HL-60/S4 treated with retinoic acid at 250 ng/mL for 4 days and 3 days (cell line): ENCODE measurements around the gene QPRT.
"Not testable (repeated sequence)": the region's sequence is repeated elsewhere in the genome, so short reads cannot be mapped to it uniquely, and the experiment has no call there.

Source experiments
- in situ Hi-C: fragments of 300-500 bp; cut with MboI; formaldehyde crosslinking; loops from 2 replicates; pipeline ENCODE4 v1.7.0; 2022; ENCODE audit warnings: low sequenced_read_pairs

The QPRT gene

GRCh38 chr16:29678691-29679267, at the start of gene QPRT:
QPRT (plus strand) TSS chr16:29679180; CDS start chr16:29679198, 18 bp downstream.
- in situ Hi-C loops, result no loop called here

GRCh38 chr16:29629318-29629717, 49.7 kb upstream of the QPRT start:
- in situ Hi-C loops, result not testable (repeated sequence)

DNA sequence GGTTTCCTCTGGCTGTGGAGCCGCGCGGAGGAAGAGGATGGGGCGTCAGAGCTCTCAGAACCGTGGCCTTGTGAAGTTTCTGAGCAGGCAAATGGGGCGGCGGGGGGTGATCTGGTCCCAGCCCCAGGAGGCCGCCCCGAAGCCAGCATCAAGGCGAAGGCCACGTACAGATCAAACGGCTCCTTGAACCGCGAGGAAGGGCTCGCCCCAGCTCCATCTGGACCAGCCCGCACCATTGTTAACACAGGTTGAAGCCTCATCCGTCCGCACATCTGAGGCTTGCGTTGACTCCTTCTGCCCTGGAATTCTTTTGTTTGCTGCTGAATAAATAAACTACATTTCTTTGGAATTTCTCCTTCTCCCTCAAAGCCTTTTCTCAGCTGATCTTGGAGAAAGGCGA, 47.3 kb upstream of the QPRT start:
- in situ Hi-C loops, result not testable (repeated sequence)

GRCh38 chr16:29635902-29636301, 43.1 kb upstream of the QPRT start:
- in situ Hi-C loops, result not testable (repeated sequence)

- in situ Hi-C loops, result not testable (repeated sequence)
These were observed 42.6 kb upstream of the QPRT start for GRCh38 chr16:29636368-29636767.

DNA sequence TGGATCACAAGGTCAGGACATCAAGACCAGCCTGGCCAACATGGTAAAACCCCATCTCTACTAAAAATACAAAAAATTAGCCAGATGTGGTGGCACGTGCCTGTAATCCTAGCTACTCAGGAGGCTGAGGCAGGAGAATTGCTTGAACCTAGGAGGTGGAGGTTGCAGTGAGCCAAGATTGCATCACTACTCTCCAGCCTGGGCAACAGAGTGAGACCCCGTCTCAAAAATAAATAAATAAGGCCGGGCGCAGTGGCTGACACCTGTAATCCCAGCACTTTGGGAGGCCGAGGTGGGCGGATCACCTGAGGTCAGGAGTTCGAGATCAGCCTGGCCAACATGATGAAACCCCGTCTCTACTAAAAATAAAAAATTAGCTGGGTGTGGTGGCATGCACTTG, 40.2 kb upstream of the QPRT start:
- in situ Hi-C loops, result not testable (repeated sequence)

GRCh38 chr16:29641561-29641960, 37.4 kb upstream of the QPRT start:
- in situ Hi-C loops, result no loop called here

DNA sequence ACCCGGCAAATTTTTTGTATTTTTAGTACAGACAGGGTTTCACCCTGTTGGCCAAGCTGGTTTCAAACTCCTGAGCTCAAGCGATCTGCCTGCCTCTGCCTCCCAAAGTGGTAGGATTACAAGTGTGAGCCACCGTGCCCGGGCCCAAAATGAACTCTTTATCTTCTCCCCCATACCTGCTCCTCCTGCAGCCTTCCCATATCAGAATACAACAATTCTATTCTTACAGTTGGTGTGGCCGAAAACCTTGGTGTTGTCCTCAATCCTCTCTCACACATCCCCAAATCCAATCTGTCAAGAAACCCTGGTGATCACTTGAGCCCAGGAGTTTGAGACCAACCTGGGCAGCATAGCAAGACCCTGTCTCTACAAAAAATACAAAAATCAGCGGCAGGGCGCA, 35.4 kb upstream of the QPRT start:
- in situ Hi-C loops, result no loop called here

DNA sequence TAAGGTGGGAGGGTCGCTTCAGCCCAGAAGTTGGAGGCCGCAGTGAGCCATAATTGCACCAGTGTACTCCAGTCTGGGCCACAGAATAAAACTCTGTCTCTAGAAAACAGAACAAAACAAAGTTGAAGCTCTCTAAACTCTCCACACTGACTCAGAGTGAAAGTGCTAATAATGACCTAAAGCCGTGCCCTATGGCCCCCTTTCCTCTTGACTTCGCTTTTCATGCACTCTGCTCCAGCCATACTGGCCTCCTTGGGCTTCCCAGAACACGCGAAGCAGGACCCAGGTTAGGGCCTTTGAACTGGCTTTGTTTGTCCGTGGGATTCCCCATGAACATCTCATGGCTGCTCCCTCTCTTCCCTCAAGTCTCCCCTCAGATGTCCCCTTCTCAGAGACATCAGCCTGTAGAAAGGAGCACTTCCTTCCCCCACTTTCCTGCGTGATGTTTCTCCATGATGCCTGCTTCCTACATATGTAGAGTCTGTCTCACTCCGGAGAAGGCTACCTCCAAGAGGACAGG, 34.6 kb upstream of the QPRT start:
- in situ Hi-C loops, result no loop called here

DNA sequence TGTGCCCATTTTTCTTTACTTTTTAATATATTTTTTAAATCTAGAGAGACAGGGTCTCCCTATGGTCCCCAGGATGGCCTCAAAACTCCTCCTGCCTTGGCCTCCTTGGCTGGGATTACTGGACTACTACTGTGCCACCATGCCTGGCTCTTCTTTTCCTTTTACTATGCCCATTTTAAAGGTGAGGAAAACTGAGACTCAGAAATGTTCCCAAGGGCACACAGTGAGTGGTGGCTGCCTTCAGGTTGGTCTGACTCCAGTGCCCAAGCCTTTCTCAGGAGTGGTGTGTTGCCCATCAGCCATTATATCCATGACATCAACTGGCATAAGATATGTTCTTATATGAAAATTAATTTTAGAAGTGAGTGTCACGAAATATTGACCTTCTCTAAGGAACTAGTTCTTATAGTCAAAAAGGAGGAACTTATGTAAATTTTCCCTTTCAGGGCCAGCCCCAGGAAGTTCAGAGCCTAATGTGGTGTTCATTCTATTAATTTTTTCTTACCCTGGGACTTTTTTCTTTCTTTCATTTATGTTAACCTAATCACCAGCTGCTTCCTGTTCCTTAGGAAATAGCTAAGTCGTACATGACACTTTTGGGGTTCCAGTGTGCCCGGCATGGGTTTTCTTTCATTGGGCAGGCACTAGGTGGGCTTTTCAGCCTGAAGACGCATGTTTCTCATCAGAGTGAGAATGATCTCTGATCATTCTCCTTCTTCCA, 33.8 kb upstream of the QPRT start:
- in situ Hi-C loops, result no loop called here

DNA sequence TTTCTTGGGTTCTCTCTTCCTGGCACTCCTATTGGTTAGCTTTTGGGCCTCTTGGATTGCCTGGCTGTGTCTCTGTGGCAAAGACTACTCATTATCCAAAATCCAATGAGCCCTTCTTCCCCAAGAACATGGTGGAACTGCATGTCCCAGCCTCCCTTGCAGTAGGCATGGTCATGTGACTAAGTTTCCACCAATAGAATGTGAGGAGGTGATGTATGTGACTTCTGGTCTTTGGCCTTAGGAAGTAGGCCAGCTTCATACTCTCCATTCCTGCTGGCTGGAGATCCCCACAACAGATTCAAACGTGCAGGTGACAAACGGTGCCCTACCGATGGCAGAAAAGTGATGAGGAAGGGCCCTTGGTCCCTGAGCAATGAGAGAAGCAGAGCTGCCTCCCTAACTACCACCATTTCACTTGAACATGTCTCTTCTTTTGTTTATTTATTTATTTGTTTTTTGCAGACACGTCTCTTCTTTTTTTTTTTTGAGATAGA, 33.2 kb upstream of the QPRT start:
- in situ Hi-C loops, result no loop called here

GRCh38 chr16:29646947-29647346, 32.0 kb upstream of the QPRT start:
- in situ Hi-C loops, result no loop called here

- in situ Hi-C loops, result no loop called here
These were observed 29.1 kb upstream of the QPRT start for GRCh38 chr16:29649588-29650494.

DNA sequence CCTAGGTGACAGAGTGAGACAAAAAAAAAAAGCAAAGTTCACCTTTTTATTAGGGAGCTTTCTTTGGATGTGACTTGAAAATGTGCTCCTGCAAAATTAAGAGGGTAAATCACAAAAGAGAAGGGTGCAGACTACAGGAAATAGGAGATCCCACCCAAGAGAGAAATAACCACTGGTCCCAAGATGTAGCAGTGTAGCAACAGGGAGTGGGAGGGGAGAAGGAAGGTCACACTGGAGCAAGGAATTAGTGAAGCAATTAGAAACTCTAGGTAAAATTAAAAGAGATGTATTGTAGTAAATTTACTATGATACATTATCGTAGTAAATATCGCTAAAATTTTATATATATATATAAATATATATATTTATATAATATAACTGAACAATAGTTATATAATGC, 28.2 kb upstream of the QPRT start:
- in situ Hi-C loops, result no loop called here

GRCh38 chr16:29651774-29652349, 27.1 kb upstream of the QPRT start:
- in situ Hi-C loops, result no loop called here

- in situ Hi-C loops, result no loop called here
These were observed 25.5 kb upstream of the QPRT start for GRCh38 chr16:29653471-29653870.

DNA sequence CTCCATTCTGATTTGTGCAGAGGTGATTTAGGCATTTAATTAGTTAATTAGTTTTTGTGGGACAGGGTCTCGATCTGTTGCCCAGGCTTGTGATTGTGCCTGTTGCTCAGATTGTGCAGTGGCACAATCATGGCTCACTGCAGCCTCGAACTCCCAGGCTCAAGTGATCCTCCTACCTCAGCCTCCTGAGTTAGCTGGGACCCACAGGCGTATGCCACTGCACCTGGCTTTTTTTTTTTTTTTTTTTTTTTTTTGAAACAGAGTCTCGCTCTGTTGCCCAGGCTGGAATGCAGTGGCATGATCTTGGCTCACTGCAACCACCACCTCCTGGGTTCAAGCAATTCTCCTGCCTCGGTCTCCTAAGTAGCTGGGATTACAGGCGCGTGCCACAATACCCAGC, 25.1 kb upstream of the QPRT start:
- in situ Hi-C loops, result not testable (repeated sequence)

- in situ Hi-C loops, result no loop called here
These were observed 22.1 kb upstream of the QPRT start for GRCh38 chr16:29656688-29657523.

DNA sequence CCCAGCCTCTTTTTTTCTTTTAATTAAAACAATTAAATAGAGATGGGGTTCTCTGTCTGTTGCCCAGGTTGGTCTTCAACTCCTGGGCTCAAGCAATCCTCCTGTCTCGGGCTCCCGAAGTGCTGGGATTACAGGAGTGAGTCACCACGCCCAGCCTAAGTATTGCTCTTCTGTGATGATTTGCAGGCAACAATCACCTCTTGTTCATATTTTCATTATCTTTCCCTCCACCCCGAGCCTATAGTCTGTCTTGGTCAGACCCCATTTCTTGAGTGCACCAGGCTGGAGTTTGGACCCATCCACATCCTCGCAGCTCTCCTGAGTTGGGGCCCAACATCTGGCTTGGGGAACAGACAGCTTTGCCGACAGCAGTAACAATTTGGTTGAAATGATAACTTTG, 20.3 kb upstream of the QPRT start:
- in situ Hi-C loops, result no loop called here
